ENCODE results near the gene HAGHL.

The HAGHL gene

GRCh38 chr16:776824-777223 lies 49.9 kb downstream of the HAGHL start:
- no peak for DNase-seq

- no peak for DNase-seq
Observed at GRCh38 chr16:777826-778225, 50.9 kb downstream of the HAGHL start.

GRCh38 chr16:778447-778846 lies 51.5 kb downstream of the HAGHL start:
- DNase-seq: no peak

- no peak for DNase-seq
Observed at GRCh38 chr16:778909-779527, 52.1 kb downstream of the HAGHL start.
